GM18873 (cell line): ENCODE data around the gene SULT1C2.
"Not testable (repeated sequence)": the region's sequence is repeated elsewhere in the genome, so short reads cannot be mapped to it uniquely, and the experiment has no call there.

Experiments
- ATAC-seq: cut with Tn5 transposase; IDR thresholded peaks from one replicate; pipeline ENCODE4 v1.9.1; 2021; ENCODE audit warnings: mild to moderate bottlenecking, moderate library complexity, moderate number of reproducible peaks; ENCODE audit not compliant: unreplicated experiment, low FRiP score

The SULT1C2 gene

DNA sequence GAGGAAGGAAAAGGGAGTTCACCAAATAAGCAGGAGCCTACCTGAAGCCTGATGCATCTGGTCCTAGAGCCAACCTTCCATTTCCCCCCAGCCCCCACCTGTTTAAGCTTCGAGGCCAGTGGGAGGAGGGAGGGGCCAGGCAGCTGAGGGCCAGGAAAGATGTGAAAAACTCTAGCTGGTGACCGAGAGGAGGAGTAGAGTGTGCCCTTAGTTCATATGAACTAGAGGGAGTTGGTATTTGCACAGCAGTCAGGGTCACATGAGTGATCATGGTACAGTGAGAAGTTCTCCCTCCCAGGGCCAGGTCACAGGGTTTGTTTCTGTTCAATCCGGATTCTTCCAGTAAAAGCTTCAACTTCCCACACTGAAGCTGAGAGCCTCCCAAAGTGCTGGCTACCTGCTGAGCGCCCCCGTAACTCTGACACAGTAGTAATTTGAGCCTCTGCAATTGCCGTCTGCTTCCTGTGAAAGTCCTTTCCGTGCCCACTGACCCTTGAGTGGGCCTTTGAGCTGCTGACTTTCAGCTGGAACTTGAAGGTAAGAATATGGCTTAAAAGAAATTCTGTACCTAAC lies at the start of gene SULT1C2:
SULT1C2 (plus strand) TSS at position 362 of the 573 bp plus-strand sequence. CDS start 4,773 bp downstream, outside the sequence.
- no peak for ATAC-seq

DNA sequence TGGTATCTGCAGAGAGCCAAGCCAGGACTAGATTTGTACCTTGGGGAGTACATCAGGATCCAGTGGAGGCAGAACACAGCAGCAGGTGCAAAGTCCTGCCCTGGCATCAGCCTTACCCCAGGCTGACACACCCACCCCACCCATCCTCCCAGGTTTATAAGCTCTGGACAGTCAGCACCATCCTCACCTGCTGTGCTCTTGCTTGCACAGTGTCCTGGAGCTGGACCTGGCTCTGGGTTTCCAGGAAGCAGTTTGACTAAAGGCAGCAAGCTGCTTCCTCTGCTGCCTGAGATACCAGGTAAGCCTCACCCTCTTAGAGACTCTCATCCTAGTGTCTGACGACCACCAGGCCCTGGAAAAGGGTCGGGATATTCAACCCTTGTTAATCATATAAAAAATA lies 48.9 kb upstream of the SULT1C2 start, which contains the start of gene SULT1C3:
SULT1C3 (plus strand) TSS at position 183 of the 400 bp plus-strand sequence. CDS start 7,227 bp downstream, outside the sequence.
- ATAC-seq = no peak

DNA sequence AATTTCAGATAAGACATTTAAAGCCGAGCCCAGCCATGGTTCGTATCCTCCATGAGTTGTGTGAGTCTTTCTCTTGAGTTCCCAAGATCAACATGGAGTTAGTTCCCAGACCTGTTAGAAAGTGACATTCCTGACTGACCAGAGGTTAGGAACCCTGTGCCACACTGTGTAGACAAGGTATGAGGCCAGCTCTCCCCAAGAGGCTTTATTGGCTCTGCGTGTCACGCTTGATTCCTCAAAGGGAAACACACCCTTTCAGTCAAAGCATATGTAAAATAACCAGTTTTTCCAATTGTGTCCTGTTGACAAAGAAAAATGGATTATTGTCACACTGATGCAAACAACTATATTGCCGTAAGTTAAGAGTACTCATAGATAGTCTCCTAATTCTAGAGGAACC lies 47.7 kb upstream of the SULT1C2 start:
- ATAC-seq = no peak

DNA sequence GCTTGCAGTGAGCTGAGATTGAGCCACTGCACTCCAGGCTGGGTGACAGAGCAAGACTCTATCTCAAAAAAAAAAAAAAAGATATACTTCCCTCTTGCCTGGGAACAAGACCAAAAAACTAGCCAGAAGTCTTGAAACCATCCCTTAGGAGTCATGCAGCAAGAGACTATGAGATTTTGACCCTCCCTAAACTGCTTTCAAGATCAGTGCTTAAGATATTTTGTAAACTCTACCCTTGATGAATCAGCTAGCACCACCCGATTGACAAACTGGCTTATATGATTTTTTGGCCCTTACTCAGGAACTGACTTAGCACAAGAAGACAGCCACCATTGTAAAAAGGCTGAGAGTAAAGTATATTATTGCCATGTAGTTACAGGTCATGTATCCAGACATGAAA lies 45.1 kb upstream of the SULT1C2 start:
- no peak for ATAC-seq

DNA sequence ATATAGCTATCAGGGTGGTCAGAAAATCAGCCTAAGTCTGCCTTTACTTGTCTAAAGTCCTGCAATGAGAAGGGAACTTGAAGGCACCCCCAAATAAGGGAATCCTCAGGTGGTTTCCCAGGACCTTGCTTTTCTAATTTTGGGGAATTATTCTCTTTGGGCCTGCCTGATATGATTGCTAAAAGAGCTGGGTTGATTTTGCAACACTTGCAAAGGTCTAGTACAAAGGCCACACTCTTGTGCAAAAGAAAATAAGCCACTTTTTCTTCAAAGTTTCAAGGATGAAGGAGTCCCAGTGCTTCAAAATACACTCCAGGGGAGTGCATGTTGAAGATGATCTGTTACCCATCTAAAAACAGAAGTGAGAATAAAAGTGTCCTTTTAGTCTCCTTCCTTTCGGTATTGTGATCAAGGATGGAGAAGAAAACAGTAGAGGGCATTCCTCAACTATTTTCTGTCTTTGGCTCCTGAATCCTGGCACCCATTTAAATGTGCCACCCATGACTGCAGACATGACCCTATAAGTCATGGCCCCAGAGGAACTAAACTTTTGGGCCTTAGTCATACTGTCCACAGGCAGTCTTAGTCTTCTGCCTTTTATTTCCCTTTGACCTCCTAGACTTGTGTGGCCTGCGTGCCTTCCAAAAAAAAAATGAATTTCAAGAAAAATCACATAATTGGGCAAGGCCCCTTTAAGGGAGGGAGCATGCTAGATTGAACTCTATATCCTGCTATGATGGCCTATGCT lies 43.9 kb upstream of the SULT1C2 start:
- ATAC-seq = no peak

DNA sequence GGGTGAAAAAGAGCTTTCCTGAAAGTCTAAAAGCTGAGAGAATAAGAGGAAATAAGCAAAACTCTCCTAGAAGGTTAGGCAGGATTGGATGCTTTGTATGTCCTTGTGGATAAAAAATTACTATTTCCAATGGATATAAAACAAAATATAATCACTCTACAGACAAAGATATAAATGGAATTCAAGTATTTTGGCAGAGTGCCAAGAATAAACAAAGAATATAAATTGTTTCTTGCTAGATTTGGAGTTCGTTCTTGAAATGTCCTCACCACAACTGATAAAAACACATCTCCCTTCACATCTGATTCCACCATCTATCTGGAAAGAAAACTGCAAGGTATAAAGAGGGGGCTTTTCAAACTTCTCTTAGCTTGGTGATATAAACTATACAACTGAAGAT lies 35.6 kb upstream of the SULT1C2 start:
- ATAC-seq = no peak

DNA sequence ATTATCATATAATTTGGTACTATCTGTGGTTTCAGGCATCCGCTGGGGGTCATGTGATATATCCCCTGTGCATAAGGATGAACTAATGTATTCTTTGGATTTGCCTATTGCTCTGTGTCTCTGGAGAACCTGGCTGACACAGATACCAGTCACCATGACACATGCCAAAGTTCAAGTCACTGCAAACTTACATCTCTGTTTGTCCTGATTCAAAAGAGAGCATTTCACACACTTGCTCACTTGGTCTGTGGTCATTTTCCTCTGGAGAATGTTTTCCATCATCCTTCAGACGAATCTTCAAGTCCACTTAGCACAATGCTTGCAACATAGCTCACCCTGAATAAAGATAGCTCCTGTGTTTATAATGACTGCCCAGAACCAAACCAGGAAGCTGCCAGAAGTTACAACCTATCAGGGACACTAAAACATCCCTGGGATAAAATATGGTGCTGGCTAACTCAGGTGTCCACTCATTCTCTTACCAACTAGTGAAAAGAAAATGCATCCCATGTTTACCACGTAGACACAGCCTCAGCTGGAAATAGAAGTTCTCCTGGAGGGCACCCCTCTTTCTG lies 30.9 kb upstream of the SULT1C2 start:
- ATAC-seq = no peak

DNA sequence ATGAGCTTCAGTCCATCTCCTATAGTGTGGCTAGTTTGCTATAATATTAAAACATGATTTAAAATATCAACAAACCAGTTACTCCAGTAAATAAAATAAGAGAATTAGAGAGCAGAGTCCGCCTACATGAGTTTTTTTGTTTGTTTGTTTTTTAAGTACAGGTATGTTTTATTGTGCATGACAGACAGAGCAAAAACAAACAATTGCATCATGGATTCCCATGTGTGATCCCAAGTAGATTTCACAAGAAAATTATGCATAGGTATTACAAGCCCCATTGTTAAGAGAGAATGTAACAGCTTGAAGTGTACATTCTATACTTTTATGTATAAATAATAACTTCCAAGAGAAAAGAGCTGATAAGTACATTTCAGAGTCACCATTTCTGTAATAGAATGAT lies 27.9 kb upstream of the SULT1C2 start:
- no peak for ATAC-seq

DNA sequence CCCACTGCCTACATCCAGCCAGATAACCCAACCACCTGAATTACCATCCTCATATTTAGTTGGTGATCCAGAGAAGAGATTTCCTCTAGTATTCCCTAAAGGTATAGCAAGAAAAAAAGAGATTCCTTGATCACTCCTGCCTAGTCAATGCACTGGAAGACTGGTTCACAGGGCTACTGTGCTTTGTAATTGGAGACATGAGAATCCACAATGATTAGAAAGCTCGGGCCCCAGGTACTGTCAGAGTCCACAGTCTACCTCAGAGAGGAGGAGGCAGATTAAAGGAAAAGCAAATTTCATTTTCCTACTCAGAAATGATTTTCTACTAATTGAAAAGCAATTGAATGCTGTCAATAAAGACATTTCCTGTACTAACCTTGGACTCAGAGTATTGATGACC lies 26.7 kb upstream of the SULT1C2 start:
- no peak for ATAC-seq

DNA sequence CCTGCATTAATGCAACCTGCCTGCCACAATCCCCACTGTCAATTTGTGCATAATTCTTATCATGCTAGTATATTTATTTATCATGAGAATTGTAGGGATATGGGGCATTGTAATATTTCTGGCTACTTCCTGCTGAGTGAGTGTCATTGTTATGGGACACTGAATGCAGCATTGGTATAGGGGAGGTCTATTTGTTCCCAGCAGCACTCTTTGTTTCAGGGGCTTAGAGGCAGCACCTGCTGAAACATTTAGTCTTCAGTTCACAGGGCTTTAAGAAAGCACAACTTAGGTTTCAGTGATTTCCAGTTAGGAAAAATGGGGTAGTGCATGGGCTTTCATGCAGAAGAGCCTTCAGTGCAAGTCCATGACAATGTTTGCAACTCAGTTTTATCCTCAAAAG lies 25.3 kb upstream of the SULT1C2 start:
- ATAC-seq = no peak

DNA sequence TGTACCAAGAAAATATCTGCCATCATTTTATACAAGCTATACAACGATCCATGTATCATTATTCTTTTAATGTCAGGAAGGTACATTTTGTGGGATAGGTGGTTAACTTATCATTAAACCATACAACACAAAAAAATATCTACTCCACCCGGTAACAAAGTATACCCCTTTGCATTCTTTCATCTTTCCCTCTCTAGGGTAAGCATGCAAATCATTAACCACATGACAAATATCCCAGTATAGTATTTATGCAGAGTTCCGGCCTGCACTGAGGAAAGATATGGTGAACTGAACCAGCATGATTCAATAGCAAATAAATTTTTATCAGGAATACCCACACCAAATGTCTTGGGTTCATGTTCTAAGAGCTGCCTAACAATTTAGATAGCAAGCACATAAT lies 22.5 kb upstream of the SULT1C2 start:
- no peak for ATAC-seq

DNA sequence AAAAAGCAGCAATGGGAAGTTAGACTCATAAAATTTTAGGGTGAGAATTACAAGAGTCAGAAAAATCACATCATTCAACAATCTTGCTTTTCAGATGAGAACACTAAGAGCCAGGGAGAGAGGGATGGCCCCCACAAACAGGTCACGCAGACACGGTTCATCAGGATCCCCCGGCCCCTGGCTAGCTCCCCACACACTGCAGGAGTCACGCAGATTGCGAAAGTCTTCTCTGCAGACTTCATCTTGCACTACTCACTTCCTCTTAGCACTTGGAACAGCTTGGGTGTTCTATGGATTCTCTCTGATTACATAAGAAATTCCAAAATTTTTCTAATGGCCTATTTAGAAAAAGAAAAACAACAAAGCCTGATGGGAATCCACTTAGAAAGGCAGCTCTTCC lies 21.6 kb upstream of the SULT1C2 start:
- no peak for ATAC-seq

DNA sequence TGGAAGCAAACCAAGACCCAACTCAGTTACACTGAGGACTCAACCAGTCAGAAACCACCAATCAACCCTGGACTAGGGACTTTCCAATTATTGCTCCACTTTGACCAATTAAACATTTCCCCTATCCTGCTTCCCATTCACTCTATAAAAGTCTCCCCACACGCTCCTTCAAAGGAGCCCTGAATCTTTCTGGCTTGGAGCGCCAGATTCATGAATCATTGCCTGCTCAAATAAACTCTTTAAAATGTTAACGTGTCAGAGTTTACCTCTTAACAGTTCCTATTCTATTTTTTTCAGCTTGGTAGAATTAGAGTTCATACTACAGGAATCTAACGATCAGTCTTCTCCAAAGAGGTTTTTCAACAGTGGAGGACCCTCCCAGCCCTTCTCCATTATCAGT lies 20.7 kb upstream of the SULT1C2 start:
- ATAC-seq = no peak

DNA sequence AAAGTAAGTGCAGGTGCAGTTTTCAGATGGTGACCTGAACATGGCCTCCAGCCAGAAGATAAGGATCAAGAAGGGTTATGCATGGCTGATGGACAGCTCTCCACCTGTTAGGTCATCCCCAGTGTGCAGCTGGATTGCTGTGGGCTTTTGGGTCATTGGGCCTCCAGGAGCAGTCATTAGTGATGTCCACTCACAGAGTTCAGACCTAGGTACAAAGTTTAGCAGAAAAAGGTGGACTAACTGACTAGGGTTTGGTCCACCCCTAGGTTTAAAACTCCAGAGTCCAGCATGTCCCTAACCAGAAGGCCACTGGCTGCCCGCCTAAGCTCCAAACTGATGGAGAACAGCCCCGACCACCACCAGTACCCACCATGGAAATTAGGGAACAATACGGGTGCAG lies 18.3 kb upstream of the SULT1C2 start:
- ATAC-seq = no peak

DNA sequence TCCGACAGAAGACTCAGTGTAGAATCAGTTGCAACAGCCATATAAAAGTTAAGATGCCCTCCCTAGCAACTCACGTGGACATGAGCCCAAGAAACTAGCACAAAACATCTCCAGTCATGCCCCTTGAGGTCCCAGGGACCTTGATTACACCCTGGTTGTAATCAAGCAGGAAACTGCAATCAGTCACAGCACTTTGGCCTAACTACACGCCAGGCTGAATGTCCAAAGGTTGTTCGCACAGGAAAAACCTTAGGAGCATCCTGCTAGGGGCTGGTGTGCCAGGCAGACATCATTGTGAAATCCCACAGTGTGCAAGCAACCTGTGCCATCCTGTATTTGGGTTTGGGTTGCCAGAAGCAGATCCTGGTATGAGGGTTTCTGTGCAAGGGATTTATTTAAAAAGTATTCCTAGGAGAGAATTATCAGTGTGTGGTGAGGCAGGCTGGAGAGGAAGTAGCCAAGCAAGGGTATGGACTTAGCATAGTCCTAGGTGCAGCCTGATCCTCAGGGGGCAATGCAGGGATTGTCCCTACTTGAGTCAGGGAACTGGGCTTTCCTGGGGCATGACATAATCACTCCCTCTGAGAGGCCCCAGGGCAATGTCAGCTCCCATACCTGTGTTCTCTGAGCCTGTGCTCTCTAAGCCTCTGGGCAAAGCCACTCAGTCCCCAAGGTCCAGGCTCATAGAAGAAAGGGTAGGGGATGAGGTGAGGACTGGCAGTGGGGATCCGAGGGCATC lies 17.8 kb upstream of the SULT1C2 start:
- no peak for ATAC-seq

DNA sequence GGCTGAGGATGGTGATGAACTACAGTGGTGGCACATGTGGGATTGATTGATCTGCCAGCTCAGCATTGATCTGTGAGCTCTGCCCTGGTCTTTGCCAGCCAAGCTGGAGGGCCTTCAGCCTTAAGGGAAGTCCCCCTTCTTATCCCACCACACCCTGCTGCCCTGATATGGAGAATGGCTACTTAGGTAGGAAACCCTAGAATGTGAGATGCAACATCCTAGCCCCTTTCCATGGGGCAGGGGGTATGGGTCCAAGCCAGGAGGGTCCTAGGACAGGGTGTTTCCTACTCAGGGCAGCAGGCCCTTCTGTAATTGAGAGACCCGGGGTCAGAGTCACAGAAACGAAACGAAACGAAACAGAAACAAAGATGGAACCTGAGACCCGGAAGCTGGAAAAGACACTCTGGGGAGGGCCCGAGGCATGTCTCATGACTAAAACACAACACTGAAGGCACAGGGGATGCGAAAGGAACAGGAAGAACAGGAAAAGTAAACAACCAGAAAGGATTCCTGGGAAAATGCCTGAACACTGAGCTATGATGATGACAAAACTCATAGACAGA lies 16.9 kb upstream of the SULT1C2 start:
- no peak for ATAC-seq

DNA sequence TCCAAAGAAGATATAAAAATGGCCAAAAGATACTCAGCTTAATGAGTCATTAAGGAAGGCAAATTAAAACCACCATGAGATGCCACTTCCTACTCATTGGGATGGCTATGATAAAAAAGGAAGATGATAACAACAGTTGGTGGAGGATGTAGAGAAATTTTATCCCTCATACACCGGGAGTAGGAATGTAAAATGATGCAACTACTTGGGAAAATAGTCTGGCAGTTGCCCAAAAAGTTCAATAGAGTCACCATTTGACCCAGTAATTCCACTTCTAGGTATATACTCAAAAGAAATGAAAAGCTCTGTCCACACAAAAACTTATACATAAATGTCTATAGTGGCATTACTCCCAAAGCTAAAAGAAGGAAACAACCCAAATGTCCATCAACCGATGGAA lies 10.1 kb upstream of the SULT1C2 start:
- no peak for ATAC-seq

DNA sequence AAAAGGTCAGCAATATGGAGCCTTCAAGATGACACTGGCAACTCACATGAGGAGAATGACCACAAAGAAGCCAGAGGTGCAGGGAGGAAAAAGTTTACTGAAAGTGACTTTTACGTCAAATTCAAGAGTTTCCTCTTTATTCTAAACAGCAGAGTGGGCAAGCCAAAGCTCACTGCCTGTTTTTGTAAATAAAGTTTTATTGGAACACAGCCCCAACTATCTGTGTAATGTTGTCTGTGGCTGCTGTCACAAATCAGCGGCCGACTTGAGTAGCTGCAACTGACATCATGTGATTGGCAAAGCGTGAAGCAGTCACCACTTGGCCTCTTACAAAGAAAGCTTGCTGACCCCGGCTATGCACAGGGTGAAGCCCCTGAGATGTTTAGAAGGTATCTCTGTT lies 9.2 kb upstream of the SULT1C2 start:
- no peak for ATAC-seq

DNA sequence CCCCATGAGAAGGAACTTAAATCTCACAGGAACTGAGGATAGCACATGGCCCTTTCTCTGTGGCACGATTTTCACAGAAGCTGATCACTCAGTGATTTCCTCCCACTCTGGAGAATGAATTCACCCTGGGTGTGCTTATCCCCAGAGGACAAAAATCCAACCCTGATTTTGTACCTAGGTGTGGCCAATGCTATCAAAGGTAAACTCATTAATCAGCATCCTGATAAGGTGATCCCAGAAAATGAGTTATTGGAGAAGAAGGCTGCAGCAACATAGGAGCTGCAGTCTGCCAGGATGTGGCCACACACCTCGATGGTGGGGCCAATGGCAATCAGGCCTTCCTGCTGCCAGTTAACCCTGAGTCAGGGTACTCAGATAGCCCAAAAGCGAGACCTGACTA lies 8.2 kb upstream of the SULT1C2 start:
- no peak for ATAC-seq

DNA sequence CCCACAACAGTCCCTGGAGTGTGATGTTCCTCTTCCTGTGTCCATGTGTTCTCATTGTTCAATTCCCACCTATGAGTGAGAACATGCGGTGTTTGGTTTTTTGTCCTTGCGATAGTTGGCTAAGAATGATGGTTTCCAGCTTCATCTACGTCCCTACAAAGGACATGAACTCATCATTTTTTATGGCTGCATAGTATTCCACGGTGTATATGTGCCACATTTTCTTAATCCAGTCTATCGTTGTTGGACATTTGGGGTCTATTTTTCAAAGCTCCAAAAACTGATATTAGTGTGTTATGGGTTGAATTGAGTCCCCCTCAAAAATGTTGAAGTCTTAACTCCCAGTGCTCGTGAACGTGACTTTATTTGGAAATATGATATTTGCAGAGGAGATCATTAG lies 4.1 kb upstream of the SULT1C2 start:
- not testable (repeated sequence) for ATAC-seq

DNA sequence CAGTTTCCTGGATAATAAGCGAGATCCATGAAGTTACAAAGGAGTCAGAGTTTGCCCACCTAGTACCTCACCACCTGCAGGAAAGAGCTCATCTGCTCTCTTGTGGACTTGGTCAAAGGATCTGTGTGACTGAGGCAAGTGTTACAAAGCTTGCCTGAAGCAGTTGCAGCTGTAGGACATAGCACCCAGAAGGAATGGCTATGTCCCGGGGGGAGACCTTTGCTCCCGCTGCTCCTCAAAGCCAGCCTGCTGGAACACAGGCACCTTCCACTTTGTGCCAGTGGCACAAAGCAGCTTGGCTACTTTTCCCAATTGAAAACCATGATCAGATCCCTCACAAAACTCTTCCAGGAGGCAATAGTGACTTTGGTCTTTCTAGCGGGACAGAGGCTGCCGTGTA lies 3.1 kb upstream of the SULT1C2 start:
- ATAC-seq = no peak
